Mesothelial cell of epicardium (in vitro differentiated cells): ENCODE measurements around the gene ADAMTS17. TPM values are rescaled to one million over a fixed set of nuclear protein-coding genes. Genes with fewer than 3 reads are reported as not detected.
A peak's percentile ranks its signal among the peaks of the same experiment; 100 is the strongest.

Source experiments
- DNase-seq, 2 experiments: peaks; one replicate each; pipeline ENCODE4 v3.0.0; 2021; ENCODE audit warnings: low spot score in 2 of 2; ENCODE audit not compliant: unreplicated experiment in 2 of 2
- H3K27ac Mint-ChIP-seq: 2 replicates; pipeline ENCODE4 v1.8.0; 2021; ENCODE audit warnings: mixed read lengths
- H3K27me3 Mint-ChIP-seq: 2 replicates; pipeline ENCODE4 v1.8.0; 2021; ENCODE audit warnings: low read depth, mixed read lengths
- H3K36me3 Mint-ChIP-seq: 2 replicates; pipeline ENCODE4 v1.8.0; 2021; ENCODE audit warnings: mixed read lengths
- H3K4me1 Mint-ChIP-seq: 2 replicates; pipeline ENCODE4 v1.8.0; 2021; ENCODE audit warnings: mixed read lengths
- H3K4me3 Mint-ChIP-seq: 2 replicates; pipeline ENCODE4 v1.8.0; 2021; ENCODE audit warnings: mild to moderate bottlenecking, moderate library complexity, mixed read lengths
- H3K9me3 Mint-ChIP-seq: 2 replicates; pipeline ENCODE4 v1.8.0; 2021; ENCODE audit warnings: mixed read lengths
- total RNA-seq: library from RNA; stranded (reverse); gene quantifications from 3 replicates; pipeline ENCODE4 v1.2.1, GENCODE V29; 2021
- TF ChIP-seq, protein P1 (sequence below): fragments of 200-600 bp; sonication (generic); IDR thresholded peaks from one replicate; pipeline ENCODE4 v1.5.0; 2021; ENCODE audit warnings: antibody characterized with exemption; ENCODE audit not compliant: unreplicated experiment

ADAMTS17 gene
- total RNA-seq, 1 donor from 2014 or later = 39.4 TPM

DNA sequence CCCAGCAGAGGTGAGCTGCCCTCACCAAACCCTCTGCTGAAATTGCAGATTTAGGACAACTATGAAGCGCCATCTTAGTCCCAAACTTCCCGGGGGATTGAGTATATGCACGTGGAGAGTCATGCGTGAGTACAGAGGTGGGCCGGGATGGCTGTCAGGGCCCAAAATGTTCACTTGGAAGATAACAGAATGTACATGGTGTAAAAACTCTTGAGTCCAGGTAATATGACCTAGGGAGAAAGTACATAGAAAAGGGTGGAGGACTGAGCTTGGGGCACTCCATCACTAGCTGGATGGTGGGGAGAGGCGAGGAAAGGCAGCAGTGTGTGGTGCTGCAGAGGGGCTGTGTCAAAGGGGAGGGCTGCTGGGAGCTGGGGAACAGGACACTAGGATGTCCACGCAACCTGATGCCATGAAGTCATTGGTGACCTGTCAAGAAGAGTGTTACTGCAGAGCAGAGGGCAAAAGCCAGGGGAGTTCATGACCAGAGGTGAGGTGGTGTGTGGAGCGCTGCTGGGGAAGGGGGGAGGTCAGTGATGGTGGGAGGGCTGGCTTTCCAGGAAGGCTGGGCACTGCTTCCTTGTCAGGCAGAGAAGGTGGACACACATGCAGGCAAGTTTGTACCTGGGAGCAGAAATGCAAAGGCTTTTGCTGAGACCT, 372.4 kb downstream of the ADAMTS17 start:
- DNase-seq = no peak
- no peaks in the 10 kb centered on the region for H3K4me1 Mint-ChIP-seq
- no peak overlapping the region for H3K27ac Mint-ChIP-seq
- H3K4me3 Mint-ChIP-seq = no peak overlapping the region
- H3K9me3 Mint-ChIP-seq = no peaks in the 10 kb centered on the region
- H3K27me3 Mint-ChIP-seq = no peaks in the 10 kb centered on the region
- TF ChIP-seq, protein P1, sequence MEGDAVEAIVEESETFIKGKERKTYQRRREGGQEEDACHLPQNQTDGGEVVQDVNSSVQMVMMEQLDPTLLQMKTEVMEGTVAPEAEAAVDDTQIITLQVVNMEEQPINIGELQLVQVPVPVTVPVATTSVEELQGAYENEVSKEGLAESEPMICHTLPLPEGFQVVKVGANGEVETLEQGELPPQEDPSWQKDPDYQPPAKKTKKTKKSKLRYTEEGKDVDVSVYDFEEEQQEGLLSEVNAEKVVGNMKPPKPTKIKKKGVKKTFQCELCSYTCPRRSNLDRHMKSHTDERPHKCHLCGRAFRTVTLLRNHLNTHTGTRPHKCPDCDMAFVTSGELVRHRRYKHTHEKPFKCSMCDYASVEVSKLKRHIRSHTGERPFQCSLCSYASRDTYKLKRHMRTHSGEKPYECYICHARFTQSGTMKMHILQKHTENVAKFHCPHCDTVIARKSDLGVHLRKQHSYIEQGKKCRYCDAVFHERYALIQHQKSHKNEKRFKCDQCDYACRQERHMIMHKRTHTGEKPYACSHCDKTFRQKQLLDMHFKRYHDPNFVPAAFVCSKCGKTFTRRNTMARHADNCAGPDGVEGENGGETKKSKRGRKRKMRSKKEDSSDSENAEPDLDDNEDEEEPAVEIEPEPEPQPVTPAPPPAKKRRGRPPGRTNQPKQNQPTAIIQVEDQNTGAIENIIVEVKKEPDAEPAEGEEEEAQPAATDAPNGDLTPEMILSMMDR = no peak
- peaks cover 4% of the 10 kb centered on the region for H3K36me3 Mint-ChIP-seq

DNA sequence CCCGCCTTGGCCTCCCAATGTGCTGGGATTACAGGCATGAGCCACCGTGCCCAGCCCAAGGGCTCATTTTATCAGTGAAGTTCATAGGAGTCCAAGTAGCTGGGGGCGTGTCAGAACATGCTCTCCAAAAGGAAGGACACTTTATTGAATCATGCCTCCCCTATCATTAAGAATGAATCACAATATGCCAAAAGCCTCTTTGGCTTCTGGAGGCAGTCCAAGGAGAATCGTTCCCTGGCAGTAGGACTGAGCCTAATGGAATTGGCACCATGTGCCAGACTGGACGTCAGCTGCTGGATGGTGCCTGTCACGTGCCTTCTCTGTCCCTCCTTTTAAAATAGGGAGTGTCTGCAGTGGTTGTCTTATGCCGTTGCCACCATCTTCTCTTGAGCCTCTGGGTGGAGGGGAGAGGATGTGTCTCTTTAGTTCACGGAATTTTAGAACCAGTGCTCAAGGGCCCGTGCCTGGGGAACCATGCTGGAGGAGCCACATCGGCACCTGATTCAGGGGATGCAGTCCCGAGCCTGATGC, 373.9 kb downstream of the ADAMTS17 start:
- H3K4me3 Mint-ChIP-seq = no peak overlapping the region
- H3K27me3 Mint-ChIP-seq = no peaks in the 10 kb centered on the region
- no peaks in the 10 kb centered on the region for H3K9me3 Mint-ChIP-seq
- TF ChIP-seq, protein P1 = no peak
- DNase-seq = no peak
- no peak overlapping the region for H3K27ac Mint-ChIP-seq
- peaks cover 2% of the 10 kb centered on the region for H3K4me1 Mint-ChIP-seq
- no peaks in the 10 kb centered on the region for H3K36me3 Mint-ChIP-seq

DNA sequence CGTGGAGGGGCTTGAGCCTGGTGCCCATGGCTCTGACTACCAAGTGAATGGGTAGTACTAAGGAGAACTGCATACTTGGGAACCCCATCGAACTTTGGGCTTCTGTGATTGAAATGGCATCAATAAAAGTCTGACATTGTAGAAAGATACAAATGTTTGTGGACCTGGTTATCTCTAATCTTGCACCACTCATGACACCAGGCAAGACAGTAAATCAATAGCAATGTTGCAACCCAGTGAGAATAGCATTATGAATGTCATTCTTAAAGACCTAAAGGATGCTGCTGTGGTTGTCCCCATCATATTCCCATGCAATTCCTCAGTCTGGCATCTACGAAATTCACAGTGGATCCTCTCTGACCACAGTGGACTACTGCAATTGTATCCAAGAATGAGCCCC, 375.0 kb downstream of the ADAMTS17 start:
- Mint-ChIP-seq H3K27ac (no peak overlapping the region), H3K27me3 (no peaks in the 10 kb centered on the region), H3K36me3 (no peaks in the 10 kb centered on the region), H3K4me3 (no peak overlapping the region), H3K4me1 (peaks cover 2% of the 10 kb centered on the region), H3K9me3 (no peaks in the 10 kb centered on the region)
- TF ChIP-seq, protein P1 = no peak
- DNase-seq = no peak

DNA sequence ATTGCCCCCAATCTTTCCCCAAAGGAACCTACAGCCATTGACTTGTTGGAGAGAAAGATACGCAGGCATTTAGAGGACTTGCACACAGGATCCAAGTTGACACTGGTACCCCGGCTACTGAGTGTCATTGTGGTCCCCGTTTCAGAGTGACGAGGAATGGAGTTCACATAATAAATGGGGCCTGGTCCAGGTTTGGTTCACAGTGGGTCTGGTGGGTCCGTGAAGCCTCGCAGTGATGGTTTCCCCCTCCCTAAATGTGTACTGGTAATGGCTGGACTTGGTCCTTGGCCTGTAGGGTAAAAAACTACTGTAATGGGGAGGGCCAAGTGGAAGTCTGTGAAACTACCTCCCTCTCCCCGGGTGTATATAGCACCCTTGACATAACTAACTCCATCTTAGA, 376.4 kb downstream of the ADAMTS17 start:
- H3K4me3 Mint-ChIP-seq = no peak overlapping the region
- no peaks in the 10 kb centered on the region for H3K27me3 Mint-ChIP-seq
- no peaks in the 10 kb centered on the region for H3K9me3 Mint-ChIP-seq
- DNase-seq = no peak
- H3K27ac Mint-ChIP-seq = no peak overlapping the region
- peaks cover 2% of the 10 kb centered on the region for H3K4me1 Mint-ChIP-seq
- TF ChIP-seq, protein P1 = no peak
- H3K36me3 Mint-ChIP-seq = no peaks in the 10 kb centered on the region

DNA sequence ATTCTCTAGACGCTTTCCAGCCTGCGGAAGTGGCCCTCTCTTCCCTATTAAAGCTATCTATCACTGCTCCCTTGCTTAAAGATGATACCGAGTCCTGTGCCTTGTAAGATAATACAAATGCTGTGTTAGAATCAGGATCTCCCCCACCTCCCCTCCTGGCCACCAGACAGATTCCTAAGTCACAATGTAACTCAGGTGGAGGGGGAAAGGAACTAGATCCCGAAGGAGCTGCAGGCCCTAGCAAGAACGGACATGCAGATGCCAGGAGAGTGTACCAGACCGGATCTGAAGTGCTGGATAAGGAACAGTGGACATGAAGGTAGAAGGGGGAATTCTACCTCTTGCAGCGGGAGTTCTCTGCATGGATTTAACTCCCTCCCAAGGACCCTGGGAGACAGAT, 377.8 kb downstream of the ADAMTS17 start:
- Mint-ChIP-seq H3K4me1 (peaks cover 2% of the 10 kb centered on the region), H3K4me3 (no peak overlapping the region), H3K36me3 (no peaks in the 10 kb centered on the region), H3K9me3 (no peaks in the 10 kb centered on the region), H3K27ac (peak overlapping the region; percentile 71), H3K27me3 (no peaks in the 10 kb centered on the region)
- peak in 1 of 2 experiments; percentile 11 for DNase-seq
- TF ChIP-seq, protein P1 = no peak
